ENCODE measurements around the gene TNK2. TPM values are rescaled to one million over a fixed set of nuclear protein-coding genes. Genes with fewer than 3 reads are reported as not detected.
"Not testable (repeated sequence)": the region's sequence is repeated elsewhere in the genome, so short reads cannot be mapped to it uniquely, and the experiment has no call there.

TNK2 gene
- total and polyA plus RNA-seq, 7 donors, result 37.1 to 322 (median 67.1) TPM

DNA sequence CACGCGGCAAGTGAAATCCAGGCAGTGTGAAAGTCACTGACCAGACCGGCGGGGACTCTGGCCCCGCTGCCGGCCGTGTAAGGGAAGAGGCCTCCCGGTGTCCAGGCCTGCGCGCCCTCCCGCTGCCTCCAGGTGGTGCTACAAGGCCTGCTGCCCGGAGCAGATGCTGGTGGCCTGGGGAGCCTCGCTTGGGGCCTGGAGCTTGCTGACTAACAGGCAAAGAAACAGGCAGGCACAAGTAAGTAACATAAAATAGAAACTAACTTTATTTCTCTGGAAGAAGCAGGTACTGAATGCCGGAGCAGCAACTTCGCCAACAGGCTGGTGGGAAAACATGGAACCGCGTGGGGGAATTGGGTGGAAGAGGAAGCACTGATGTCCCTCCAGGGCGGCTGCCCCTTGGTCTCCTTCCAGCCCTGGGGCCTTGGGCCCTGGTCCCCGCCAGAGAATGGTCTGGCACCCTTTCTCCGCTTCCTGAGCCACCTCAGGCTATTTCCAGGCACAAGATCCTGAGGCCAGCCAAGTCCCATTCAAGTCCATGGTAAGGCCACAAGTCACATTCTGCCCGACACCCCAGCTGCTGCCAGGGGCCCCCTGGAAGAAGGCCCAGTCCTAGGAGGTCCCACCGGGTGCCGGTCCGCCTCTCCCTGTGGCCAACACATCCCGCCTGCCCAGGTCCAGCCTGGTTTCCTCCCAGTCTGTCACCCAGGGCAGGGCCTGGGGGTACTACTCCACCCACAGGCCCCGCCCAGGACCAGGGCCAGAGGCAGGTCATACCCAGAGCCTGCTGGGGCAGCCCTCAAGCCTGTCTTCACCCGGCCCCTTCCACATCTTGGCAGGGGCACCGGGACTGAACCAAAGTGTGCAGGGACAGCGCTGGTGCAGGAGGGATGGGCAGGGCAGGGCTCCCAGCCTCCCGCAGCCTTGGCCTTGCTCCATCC is 45.0 kb downstream of the TNK2 start:
- intact Hi-C loops (cut with DNase I), result loop anchor here (1.0 to 2.0 kb wide), 3 partner anchors 31 to 52 kb away; no protein-coding TSS in a partner anchor
- H3K36me3 ChIP-seq (ENCODE audit: insufficient read depth in 1 of 2, low read depth in 1 of 2), result peaks cover 6 to 29% of the 10 kb centered on the region in 2 donors
- H3K27ac ChIP-seq, result peak overlapping the region; percentile 91
- no peaks in the 10 kb centered on the region for H3K9me3 ChIP-seq
- H3K27me3 ChIP-seq (ENCODE audit: insufficient read depth in 3 of 3, low read length in 2 of 3), result no peaks in the 10 kb centered on the region
- peaks cover 18% of the 10 kb centered on the region for H3K4me1 ChIP-seq
- peak; percentile 93 to 97 for DNase-seq
- H3K4me3 ChIP-seq, result peak overlapping the region; percentile 1
- TF ChIP-seq, protein P1, sequence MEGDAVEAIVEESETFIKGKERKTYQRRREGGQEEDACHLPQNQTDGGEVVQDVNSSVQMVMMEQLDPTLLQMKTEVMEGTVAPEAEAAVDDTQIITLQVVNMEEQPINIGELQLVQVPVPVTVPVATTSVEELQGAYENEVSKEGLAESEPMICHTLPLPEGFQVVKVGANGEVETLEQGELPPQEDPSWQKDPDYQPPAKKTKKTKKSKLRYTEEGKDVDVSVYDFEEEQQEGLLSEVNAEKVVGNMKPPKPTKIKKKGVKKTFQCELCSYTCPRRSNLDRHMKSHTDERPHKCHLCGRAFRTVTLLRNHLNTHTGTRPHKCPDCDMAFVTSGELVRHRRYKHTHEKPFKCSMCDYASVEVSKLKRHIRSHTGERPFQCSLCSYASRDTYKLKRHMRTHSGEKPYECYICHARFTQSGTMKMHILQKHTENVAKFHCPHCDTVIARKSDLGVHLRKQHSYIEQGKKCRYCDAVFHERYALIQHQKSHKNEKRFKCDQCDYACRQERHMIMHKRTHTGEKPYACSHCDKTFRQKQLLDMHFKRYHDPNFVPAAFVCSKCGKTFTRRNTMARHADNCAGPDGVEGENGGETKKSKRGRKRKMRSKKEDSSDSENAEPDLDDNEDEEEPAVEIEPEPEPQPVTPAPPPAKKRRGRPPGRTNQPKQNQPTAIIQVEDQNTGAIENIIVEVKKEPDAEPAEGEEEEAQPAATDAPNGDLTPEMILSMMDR (IDR thresholded peaks at IDR 0.05), result peak; percentile 98
- WGBS, 3 donors, result 9 to 16% (median 14%) methylated on average over 27 to 30 of the region's 30 CpGs
- ATAC-seq, result peak; percentile 89 to 98 (median 90)

- H3K27me3 ChIP-seq (ENCODE audit: insufficient read depth in 3 of 3, low read length in 2 of 3); H3K4me3 ChIP-seq; H3K9me3 ChIP-seq: not testable (repeated sequence)
- intact Hi-C loops (cut with DNase I), result loop anchor here in 1 of 2 donors (2.0 kb wide), 1 partner anchor 32 kb away; no protein-coding TSS in a partner anchor
- DNase-seq (peak in 1 of 2 donors; percentile 52), ATAC-seq (peak in 1 of 4 donors; percentile 6)
- Histone ChIP-seq H3K36me3 (ENCODE audit: insufficient read depth in 1 of 2, low read depth in 1 of 2) (peaks cover 3 to 18% of the 10 kb centered on the region in 2 donors), H3K27ac (peak overlapping the region; percentile 91), H3K4me1 (peaks cover 18% of the 10 kb centered on the region)
- 41 to 85% (median 48%) methylated on average over 12 of the region's 12 CpGs for WGBS, 3 donors
These were observed 46.0 kb downstream of the TNK2 start for GRCh38 chr3:195862318-195862717.

GRCh38 chr3:195860456-195860855 is 47.9 kb downstream of the TNK2 start:
- no peak for DNase-seq
- Histone ChIP-seq H3K9me3 (no peaks in the 10 kb centered on the region), H3K36me3 (ENCODE audit: insufficient read depth in 1 of 2, low read depth in 1 of 2) (peaks cover 0 to under 1% of the 10 kb centered on the region in 2 donors), H3K4me3 (no peak overlapping the region), H3K27ac (no peak overlapping the region), H3K27me3 (ENCODE audit: insufficient read depth in 3 of 3, low read length in 2 of 3) (no peaks in the 10 kb centered on the region), H3K4me1 (peaks cover 18% of the 10 kb centered on the region)
- 57 to 69% (median 62%) methylated on average over 6 of the region's 6 CpGs for WGBS, 3 donors
- no peak for ATAC-seq
- intact Hi-C loops (cut with DNase I), result no loop called here
- TF ChIP-seq, protein P1 (IDR thresholded peaks at IDR 0.05), result no peak

- Histone ChIP-seq H3K27me3 (ENCODE audit: insufficient read depth in 3 of 3, low read length in 2 of 3) (no peaks in the 10 kb centered on the region), H3K27ac (no peak overlapping the region), H3K36me3 (ENCODE audit: insufficient read depth in 1 of 2, low read depth in 1 of 2) (no peaks in the 10 kb centered on the region), H3K9me3 (no peaks in the 10 kb centered on the region), H3K4me3 (no peak overlapping the region), H3K4me1 (peaks cover 18% of the 10 kb centered on the region)
- intact Hi-C loops (cut with DNase I), result loop anchor here (1.0 to 10.0 kb wide), 2 partner anchors 55 to 295 kb away; no protein-coding TSS in a partner anchor
- DNase-seq, result peak in 1 of 2 donors; percentile 50
- WGBS, 3 donors, result 79 to 86% (median 82%) methylated on average over 23 of the region's 23 CpGs
- ATAC-seq, result no peak
- TF ChIP-seq, protein P1 (IDR thresholded peaks at IDR 0.05), result no peak
These were observed 48.4 kb downstream of the TNK2 start for GRCh38 chr3:195859846-195860411.

All from psoas muscle (tissue), 8 donors.